Measurements from ENCODE around the gene ZCCHC8. TPM values are rescaled to one million over a fixed set of nuclear protein-coding genes. Genes with fewer than 3 reads are reported as not detected.
"Not testable (repeated sequence)": the region's sequence is repeated elsewhere in the genome, so short reads cannot be mapped to it uniquely, and the experiment has no call there.

The ZCCHC8 gene
- total RNA-seq, 1 donor from 2014 or later = 23.5 TPM

DNA sequence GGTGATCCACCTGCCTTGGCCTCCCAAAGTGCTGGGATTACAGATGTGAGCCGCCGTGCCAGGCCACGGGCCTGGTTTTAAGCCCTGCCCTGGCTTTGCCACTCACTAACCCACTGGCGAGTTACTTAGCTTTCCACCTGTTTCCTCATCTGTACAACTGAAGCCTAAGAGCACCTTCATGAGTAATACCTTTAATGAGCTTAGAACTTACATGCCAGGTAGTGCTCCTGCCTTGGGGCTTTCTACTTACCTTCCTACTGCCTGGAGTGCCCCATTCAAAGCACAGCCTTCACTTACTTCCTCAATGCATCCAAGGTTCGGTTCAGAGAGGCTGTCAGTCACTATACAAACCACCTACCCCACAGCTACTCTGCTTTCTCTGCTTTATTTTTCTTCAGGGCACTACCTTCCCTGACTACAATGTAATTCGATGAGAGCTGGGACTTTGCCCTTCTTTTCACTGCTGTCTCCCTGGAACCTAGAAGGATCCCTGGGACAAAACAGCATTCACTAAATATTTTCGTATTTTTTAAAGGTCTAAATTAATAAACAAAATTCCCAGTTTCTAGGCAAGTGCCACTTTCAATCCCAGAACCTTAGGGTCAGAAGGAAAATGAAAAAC lies 13.8 kb downstream of the ZCCHC8 start:
- Histone ChIP-seq H3K4me3 (no peak overlapping the region), H3K27ac (no peak overlapping the region), H3K36me3 (peaks cover 100% of the 10 kb centered on the region), H3K27me3 (ENCODE audit: low read depth) (no peaks in the 10 kb centered on the region), H3K4me1 (no peaks in the 10 kb centered on the region), H3K9me3 (no peaks in the 10 kb centered on the region)
- ATAC-seq (no peak), DNase-seq (no peak)
- intact Hi-C loops (cut with DNase I) = no loop called here
- TF ChIP-seq, protein P1, sequence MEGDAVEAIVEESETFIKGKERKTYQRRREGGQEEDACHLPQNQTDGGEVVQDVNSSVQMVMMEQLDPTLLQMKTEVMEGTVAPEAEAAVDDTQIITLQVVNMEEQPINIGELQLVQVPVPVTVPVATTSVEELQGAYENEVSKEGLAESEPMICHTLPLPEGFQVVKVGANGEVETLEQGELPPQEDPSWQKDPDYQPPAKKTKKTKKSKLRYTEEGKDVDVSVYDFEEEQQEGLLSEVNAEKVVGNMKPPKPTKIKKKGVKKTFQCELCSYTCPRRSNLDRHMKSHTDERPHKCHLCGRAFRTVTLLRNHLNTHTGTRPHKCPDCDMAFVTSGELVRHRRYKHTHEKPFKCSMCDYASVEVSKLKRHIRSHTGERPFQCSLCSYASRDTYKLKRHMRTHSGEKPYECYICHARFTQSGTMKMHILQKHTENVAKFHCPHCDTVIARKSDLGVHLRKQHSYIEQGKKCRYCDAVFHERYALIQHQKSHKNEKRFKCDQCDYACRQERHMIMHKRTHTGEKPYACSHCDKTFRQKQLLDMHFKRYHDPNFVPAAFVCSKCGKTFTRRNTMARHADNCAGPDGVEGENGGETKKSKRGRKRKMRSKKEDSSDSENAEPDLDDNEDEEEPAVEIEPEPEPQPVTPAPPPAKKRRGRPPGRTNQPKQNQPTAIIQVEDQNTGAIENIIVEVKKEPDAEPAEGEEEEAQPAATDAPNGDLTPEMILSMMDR (IDR thresholded peaks at IDR 0.05) = no peak

DNA sequence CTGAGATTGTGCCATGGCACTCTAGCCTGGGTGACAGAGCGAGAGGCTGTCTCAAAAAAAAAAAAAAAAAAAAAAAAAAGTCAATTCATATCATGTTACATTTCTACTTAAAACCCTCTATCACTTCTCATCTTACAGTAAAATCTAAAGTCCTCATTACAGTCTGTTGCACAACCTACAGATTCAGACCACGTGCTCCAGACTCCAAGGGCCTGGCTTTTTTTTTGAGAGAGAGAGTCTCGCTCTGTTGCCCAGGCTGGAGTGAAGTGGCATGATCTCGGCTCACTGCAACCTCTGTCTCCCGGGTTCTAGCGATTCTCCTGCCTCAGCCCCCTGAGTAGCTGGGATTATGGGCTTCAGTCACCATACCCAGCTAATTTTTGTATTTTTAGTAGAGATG lies 14.4 kb downstream of the ZCCHC8 start:
- H3K4me3 ChIP-seq; ATAC-seq; H3K27me3 ChIP-seq (ENCODE audit: low read depth); H3K9me3 ChIP-seq; H3K27ac ChIP-seq; intact Hi-C loops (cut with DNase I); H3K4me1 ChIP-seq; DNase-seq: not testable (repeated sequence)
- H3K36me3 ChIP-seq = peaks cover 100% of the 10 kb centered on the region

DNA sequence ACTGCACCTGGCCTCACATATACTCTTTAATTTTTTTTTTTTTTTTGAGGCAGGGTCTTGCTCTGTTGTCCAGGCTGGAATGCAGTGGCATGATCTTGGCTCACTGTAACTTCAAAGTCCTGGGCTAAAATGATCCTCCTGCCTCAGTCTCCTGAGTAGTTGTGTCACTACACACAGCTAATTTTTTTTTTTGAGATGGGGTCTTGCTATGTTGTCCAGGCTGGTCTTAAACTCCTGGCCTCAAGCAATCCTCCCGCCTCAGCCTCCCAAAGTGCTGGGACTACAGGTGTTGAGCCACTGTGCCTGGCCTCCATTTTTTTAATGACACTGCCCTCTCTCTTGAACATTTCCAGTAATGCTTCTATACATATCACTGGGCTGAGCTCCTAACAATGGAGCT lies 16.3 kb downstream of the ZCCHC8 start:
- H3K9me3 ChIP-seq; H3K4me3 ChIP-seq; DNase-seq; ATAC-seq; intact Hi-C loops (cut with DNase I); H3K27ac ChIP-seq; H3K4me1 ChIP-seq; H3K27me3 ChIP-seq (ENCODE audit: low read depth): not testable (repeated sequence)
- H3K36me3 ChIP-seq = peaks cover 100% of the 10 kb centered on the region

DNA sequence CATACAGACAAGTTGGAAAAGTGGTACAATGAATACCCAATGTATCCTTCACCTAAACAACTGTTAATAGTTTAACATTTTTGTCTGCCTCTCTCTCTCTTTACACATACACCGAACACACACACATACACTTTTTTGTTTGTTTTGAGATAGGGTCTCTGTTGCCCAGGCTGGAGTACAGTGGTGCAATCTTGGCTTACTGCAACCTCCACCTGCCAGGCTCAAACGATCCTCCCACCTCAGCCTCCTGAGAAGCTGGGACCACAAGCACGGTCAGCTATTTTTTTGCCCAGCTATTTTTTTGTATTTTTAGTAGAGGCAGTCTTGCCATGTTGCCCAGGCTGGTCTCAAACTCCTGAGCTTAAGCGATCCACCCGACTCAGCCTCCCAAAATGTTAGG lies 16.8 kb downstream of the ZCCHC8 start:
- DNase-seq = no peak
- TF ChIP-seq, protein P1 (IDR thresholded peaks at IDR 0.05) = no peak
- no peak overlapping the region for H3K4me3 ChIP-seq
- no peak for ATAC-seq
- H3K36me3 ChIP-seq = peaks cover 100% of the 10 kb centered on the region
- intact Hi-C loops (cut with DNase I) = no loop called here
- H3K4me1 ChIP-seq = no peaks in the 10 kb centered on the region
- H3K27me3 ChIP-seq (ENCODE audit: low read depth) = no peaks in the 10 kb centered on the region
- H3K27ac ChIP-seq = no peak overlapping the region
- no peaks in the 10 kb centered on the region for H3K9me3 ChIP-seq

DNA sequence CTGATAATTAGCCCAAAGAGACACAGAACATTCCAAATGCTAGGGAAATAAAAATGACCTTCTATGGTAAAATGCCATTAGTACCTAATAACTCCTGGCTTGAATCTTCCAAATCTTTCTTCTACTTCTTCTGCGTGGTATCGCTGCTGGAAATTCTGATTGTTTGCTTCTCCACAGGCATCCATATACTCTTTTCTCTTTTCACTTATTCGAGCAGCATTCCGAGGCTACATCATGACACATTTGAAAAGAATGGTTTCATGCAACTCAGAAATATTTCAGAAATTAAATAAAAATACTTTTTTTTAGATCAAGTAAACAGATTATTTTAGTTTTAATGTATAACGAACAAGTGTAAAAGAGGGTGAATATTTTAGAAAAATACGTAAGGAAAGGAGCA lies 18.9 kb downstream of the ZCCHC8 start:
- TF ChIP-seq, protein P1 (IDR thresholded peaks at IDR 0.05) = no peak
- intact Hi-C loops (cut with DNase I) = no loop called here
- Histone ChIP-seq H3K27ac (no peak overlapping the region), H3K9me3 (no peaks in the 10 kb centered on the region), H3K4me3 (no peak overlapping the region), H3K27me3 (ENCODE audit: low read depth) (no peaks in the 10 kb centered on the region), H3K36me3 (peaks cover 100% of the 10 kb centered on the region), H3K4me1 (no peaks in the 10 kb centered on the region)
- ATAC-seq (no peak), DNase-seq (no peak)

DNA sequence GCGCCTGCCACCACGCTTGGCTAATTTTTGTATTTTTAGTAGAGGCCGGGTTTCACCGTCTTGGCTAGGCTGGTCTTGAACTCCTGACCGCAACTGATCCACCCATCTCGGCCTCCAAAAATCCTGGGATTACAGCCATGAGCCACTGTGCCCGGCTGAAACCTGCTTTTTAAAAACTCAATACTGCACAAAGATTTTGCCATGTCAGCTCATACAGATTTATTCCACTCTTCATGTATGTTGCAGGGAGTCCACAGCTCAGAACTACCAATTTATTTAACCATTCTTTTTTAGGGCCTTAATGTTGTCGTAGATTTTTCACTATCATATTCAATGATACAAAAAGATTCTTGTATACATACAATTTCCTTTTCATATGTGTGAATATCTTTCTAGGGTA lies 20.0 kb downstream of the ZCCHC8 start:
- Histone ChIP-seq H3K9me3 (no peaks in the 10 kb centered on the region), H3K27ac (no peak overlapping the region), H3K36me3 (peaks cover 100% of the 10 kb centered on the region), H3K27me3 (ENCODE audit: low read depth) (no peaks in the 10 kb centered on the region), H3K4me3 (no peak overlapping the region), H3K4me1 (no peaks in the 10 kb centered on the region)
- no peak for DNase-seq
- intact Hi-C loops (cut with DNase I) = no loop called here
- no peak for ATAC-seq
- TF ChIP-seq, protein P1 (IDR thresholded peaks at IDR 0.05) = no peak
